ENCODE measurements around the gene WWOX. TPM values are rescaled to one million over a fixed set of nuclear protein-coding genes. Genes with fewer than 3 reads are reported as not detected.

WWOX gene
- total and polyA plus RNA-seq, 2 of the 8 experiments (the other 6 are each of a cell fraction or from before 2014, with no cell fraction given) = 5.4 to 16.7 TPM

DNA sequence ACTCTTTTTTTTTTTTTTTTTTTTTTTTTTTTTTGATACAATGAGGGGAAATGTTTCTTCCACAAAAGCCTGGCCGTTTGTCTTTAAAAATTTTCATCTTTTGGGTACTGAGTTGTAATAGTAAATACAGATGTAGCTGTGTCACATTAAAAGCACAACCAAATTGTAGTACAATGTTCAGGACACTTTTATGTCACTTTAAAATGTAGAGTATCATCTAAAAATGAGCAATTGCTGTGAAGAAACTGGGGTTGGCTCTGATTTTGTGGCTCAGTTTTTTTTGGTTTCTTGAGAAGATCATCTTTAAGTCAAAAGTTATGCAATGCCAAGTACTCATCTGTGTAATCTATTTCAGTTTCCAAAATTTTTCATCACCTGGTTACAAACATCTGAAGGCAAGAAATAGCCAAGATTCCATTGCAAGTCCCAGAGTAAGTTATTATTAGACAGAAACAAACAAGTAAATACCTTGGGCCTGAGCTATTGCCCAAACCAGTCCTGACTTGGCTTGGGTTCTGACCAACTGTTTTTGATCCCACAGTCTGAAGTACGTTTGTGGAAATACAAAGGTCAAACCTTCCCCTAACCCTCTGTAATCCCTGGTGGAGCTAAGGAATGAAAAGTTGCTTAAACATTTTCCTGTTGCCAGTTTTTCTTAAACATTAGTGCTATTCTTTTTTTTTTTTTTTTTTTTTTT, 717.2 kb downstream of the WWOX start:
- no peak overlapping the region for H2BK5ac ChIP-seq (ENCODE audit: low read depth, low read length)
- H3K27ac ChIP-seq (ENCODE audit: low read depth, low read length) = no peak overlapping the region
- no peaks in the 10 kb centered on the region for H3K79me1 ChIP-seq (ENCODE audit: low read depth, low read length)
- ChIA-PET POLR2A (ENCODE audit: partially characterized antibody) (no interaction called here), CTCF (ENCODE audit: partially characterized antibody) (no interaction called here)
- H3K4me2 ChIP-seq (ENCODE audit: insufficient read depth in 1 of 2, low read depth in 2 of 2, low read length in 2 of 2) = no peak overlapping the region
- H2BK120ac ChIP-seq (replicated peaks; ENCODE audit: low read depth, low read length) = no peak overlapping the region
- H2BK12ac ChIP-seq (ENCODE audit: low read depth, low read length) = no peak overlapping the region
- no peaks in the 10 kb centered on the region for H3K36me3 ChIP-seq (ENCODE audit: control insufficient read depth in 2 of 4, insufficient read depth in 4 of 4, low read length in 3 of 4)
- H3K56ac ChIP-seq (replicated peaks; ENCODE audit: insufficient read length, low read depth, low read length) = no peak overlapping the region
- no peak overlapping the region for H3K23ac ChIP-seq (ENCODE audit: insufficient read length)
- no peak for TF ChIP-seq SIX5 (IDR thresholded peaks at IDR 0.05; ENCODE audit: low read depth, low read length)
- no peak for TF ChIP-seq RNF2 (IDR thresholded peaks at IDR 0.05; ENCODE audit: borderline replicate concordance, low read depth, low read length, missing control alignments, poor library complexity, severe bottlenecking)
- no peak for TF ChIP-seq SAP30 (IDR thresholded peaks at IDR 0.05; ENCODE audit: insufficient read depth, insufficient replicate concordance, low read length)
- TF ChIP-seq KDM4A (IDR thresholded peaks at IDR 0.05; ENCODE audit: low read depth, low read length, severe bottlenecking) = no peak
- TF ChIP-seq FOSL1 (IDR thresholded peaks at IDR 0.05; ENCODE audit: insufficient read depth, low read depth, low read length) = no peak
- no peak for TF ChIP-seq GTF2F1 (IDR thresholded peaks at IDR 0.05; ENCODE audit: borderline replicate concordance, low read depth, low read length)
- TF ChIP-seq TEAD4 (IDR thresholded peaks at IDR 0.05; ENCODE audit: low read depth, low read length) = no peak
- TF ChIP-seq SIRT6 (IDR thresholded peaks at IDR 0.05; ENCODE audit: low read length) = no peak
- no peak for TF ChIP-seq USF2 (IDR thresholded peaks at IDR 0.05; ENCODE audit: low read length)
- no peak for TF ChIP-seq EGR1 (IDR thresholded peaks at IDR 0.05; ENCODE audit: borderline replicate concordance, low read depth, low read length)
- H4K91ac ChIP-seq (replicated peaks; ENCODE audit: insufficient read length, low read length) = no peak overlapping the region
- no peak overlapping the region for H3K14ac ChIP-seq (ENCODE audit: insufficient read length)
- H2AK5ac ChIP-seq (ENCODE audit: low read depth, low read length) = no peak overlapping the region
- no peak overlapping the region for H3K4ac ChIP-seq (replicated peaks; ENCODE audit: insufficient read length, low read depth, low read length)
- H4K8ac ChIP-seq (ENCODE audit: extremely low read depth, insufficient read depth, low read length) = no peak overlapping the region
- no peak overlapping the region for H3K9ac ChIP-seq (replicated peaks in 1 of 4; ENCODE audit: extremely low read depth in 1 of 4, low read depth in 3 of 4, low read length in 3 of 4)
- H2BK15ac ChIP-seq (ENCODE audit: low read length) = no peak overlapping the region
- no peak overlapping the region for H4K5ac ChIP-seq (ENCODE audit: insufficient read length, low read depth, low read length)
- H3K9me3 ChIP-seq (ENCODE audit: insufficient read depth in 2 of 2, low read depth in 1 of 2, low read length in 1 of 2) = no peaks in the 10 kb centered on the region
- 96% methylated on average over 2 of the region's 2 CpGs; no CpG with 5 or more reads in 1 of the 2 experiments for WGBS, 2 experiments (ENCODE audit: extremely low coverage in 1 of 2, insufficient coverage in 1 of 2, insufficient read length in 1 of 2, insufficient replicate concordance in 2 of 2, low coverage in 1 of 2, low lambda C conversion rate in 2 of 2, missing lambda C conversion rate in 1 of 2)
- no peaks in the 10 kb centered on the region for H3K4me1 ChIP-seq (replicated peaks in 1 of 4; ENCODE audit: control insufficient read depth in 3 of 4, insufficient read depth in 4 of 4, low read length in 3 of 4)
- H3K27me3 ChIP-seq (replicated peaks in 1 of 4; ENCODE audit: control insufficient read depth in 3 of 4, extremely low read depth in 1 of 4, insufficient read depth in 3 of 4, low read length in 3 of 4) = no peaks in the 10 kb centered on the region
- no peak for FAIRE-seq
- H3K23me2 ChIP-seq (ENCODE audit: low read depth, low read length) = no peaks in the 10 kb centered on the region; the same call in 1 of the 2 replicates
- no peak overlapping the region for H3K4me3 ChIP-seq (ENCODE audit: extremely low read depth in 1 of 4, insufficient read depth in 2 of 4, low read depth in 3 of 4, low read length in 4 of 4)
- H4K20me1 ChIP-seq (replicated peaks in 1 of 2; ENCODE audit: control insufficient read depth in 1 of 2, insufficient read depth in 2 of 2, low read length in 2 of 2) = no peaks in the 10 kb centered on the region
- DNase-seq (ENCODE audit: low read depth in 1 of 2, low spot score in 2 of 2) = no peak
- no peak overlapping the region for H2BK20ac ChIP-seq (ENCODE audit: low read length)
- H3K18ac ChIP-seq (ENCODE audit: extremely low read depth, low read length) = no peak overlapping the region
- no peaks in the 10 kb centered on the region for H3K79me2 ChIP-seq (ENCODE audit: control insufficient read depth in 1 of 2, insufficient read depth in 2 of 2, low read length in 2 of 2)
- H2AFZ ChIP-seq (ENCODE audit: low read length) = no peak overlapping the region

Data from H1 (cell line).